Osteocyte (in vitro differentiated cells): Measurements from ENCODE around the gene BCL2L12. TPM values are rescaled to one million over a fixed set of nuclear protein-coding genes. Genes with fewer than 3 reads are reported as not detected.

Experiments used
- DNase-seq: peaks from one replicate; pipeline ENCODE4 v3.0.0; 2021; ENCODE audit warnings: mixed read lengths; ENCODE audit not compliant: unreplicated experiment; ENCODE audit errors: extremely low spot score
- H3K27ac Mint-ChIP-seq: one replicate; pipeline ENCODE4 v1.8.0; 2021; ENCODE audit warnings: mild to moderate bottlenecking, mixed read lengths; ENCODE audit not compliant: unreplicated experiment
- H3K27me3 Mint-ChIP-seq: one replicate; pipeline ENCODE4 v1.8.0; 2021; ENCODE audit warnings: mixed read lengths; ENCODE audit not compliant: unreplicated experiment
- H3K36me3 Mint-ChIP-seq: one replicate; pipeline ENCODE4 v1.8.0; 2021; ENCODE audit warnings: mixed read lengths; ENCODE audit not compliant: unreplicated experiment
- H3K4me1 Mint-ChIP-seq: one replicate; pipeline ENCODE4 v1.8.0; 2021; ENCODE audit warnings: mixed read lengths; ENCODE audit not compliant: unreplicated experiment
- H3K4me3 Mint-ChIP-seq: one replicate; pipeline ENCODE4 v1.8.0; 2021; ENCODE audit warnings: mild to moderate bottlenecking, moderate library complexity, mixed read lengths; ENCODE audit not compliant: unreplicated experiment
- H3K9me3 Mint-ChIP-seq: one replicate; pipeline ENCODE4 v1.8.0; 2021; ENCODE audit warnings: mixed read lengths; ENCODE audit not compliant: unreplicated experiment
- CTCF ChIP-seq: fragments of 200-600 bp; sonication (generic); IDR thresholded peaks from 2 replicates; pipeline ENCODE4 v1.5.0; 2021; ENCODE audit warnings: antibody characterized with exemption, mild to moderate bottlenecking, moderate library complexity
- total RNA-seq: library from RNA; stranded (reverse); gene quantifications from 2 replicates; pipeline ENCODE4 v1.2.1, GENCODE V29; 2021

The BCL2L12 gene
- total RNA-seq, 1 donor from 2014 or later: 29.3 TPM

GRCh38 chr19:49645592-49645991 is 20.1 kb upstream of the BCL2L12 start:
- Mint-ChIP-seq H3K27me3 (no peaks in the 10 kb centered on the region), H3K9me3 (no peaks in the 10 kb centered on the region), H3K36me3 (peaks cover 21% of the 10 kb centered on the region), H3K4me3 (no peak overlapping the region), H3K4me1 (peaks cover 32% of the 10 kb centered on the region), H3K27ac (no peak overlapping the region)
- no peak for DNase-seq
- TF ChIP-seq CTCF: no peak

GRCh38 chr19:49645995-49646394 is 19.7 kb upstream of the BCL2L12 start:
- TF ChIP-seq CTCF: no peak
- Mint-ChIP-seq H3K9me3 (no peaks in the 10 kb centered on the region), H3K4me3 (no peak overlapping the region), H3K27ac (no peak overlapping the region), H3K4me1 (peaks cover 28% of the 10 kb centered on the region), H3K36me3 (peaks cover 21% of the 10 kb centered on the region), H3K27me3 (no peaks in the 10 kb centered on the region)
- no peak for DNase-seq

GRCh38 chr19:49646586-49646985 is 19.1 kb upstream of the BCL2L12 start:
- no peak for DNase-seq
- H3K9me3 Mint-ChIP-seq: no peaks in the 10 kb centered on the region
- TF ChIP-seq CTCF: no peak
- H3K36me3 Mint-ChIP-seq: peaks cover 21% of the 10 kb centered on the region
- peaks cover 22% of the 10 kb centered on the region for H3K4me1 Mint-ChIP-seq
- H3K27ac Mint-ChIP-seq: peak overlapping the region; percentile 52
- no peaks in the 10 kb centered on the region for H3K27me3 Mint-ChIP-seq
- no peak overlapping the region for H3K4me3 Mint-ChIP-seq

DNA sequence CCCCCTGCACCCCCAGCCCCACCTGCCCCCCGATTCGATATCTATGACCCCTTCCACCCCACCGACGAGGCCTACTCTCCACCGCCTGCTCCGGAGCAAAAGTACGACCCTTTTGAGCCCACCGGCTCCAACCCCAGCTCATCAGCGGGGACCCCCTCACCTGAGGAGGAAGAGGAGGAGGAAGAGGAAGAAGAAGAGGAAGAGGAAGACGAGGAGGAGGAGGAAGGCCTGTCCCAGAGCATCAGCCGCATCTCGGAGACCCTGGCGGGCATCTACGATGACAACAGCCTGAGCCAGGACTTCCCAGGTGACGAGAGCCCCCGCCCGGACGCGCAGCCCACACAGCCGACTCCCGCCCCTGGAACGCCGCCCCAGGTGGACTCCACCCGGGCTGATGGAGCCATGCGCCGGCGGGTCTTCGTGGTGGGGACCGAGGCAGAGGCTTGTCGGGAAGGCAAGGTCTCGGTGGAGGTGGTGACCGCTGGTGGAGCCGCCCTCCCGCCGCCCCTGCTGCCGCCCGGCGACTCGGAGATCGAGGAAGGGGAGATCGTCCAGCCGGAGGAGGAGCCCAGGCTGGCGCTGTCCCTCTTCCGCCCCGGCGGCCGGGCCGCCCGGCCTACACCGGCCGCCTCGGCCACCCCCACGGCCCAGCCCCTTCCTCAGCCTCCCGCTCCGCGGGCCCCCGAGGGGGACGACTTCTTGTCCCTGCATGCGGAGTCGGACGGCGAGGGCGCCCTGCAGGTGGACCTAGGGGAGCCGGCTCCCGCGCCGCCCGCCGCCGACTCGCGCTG is 14.5 kb upstream of the BCL2L12 start:
- H3K4me1 Mint-ChIP-seq: no peaks in the 10 kb centered on the region
- H3K9me3 Mint-ChIP-seq: no peaks in the 10 kb centered on the region
- TF ChIP-seq CTCF: no peak
- no peak overlapping the region for H3K4me3 Mint-ChIP-seq
- H3K27ac Mint-ChIP-seq: no peak overlapping the region
- H3K27me3 Mint-ChIP-seq: no peaks in the 10 kb centered on the region
- DNase-seq: no peak
- H3K36me3 Mint-ChIP-seq: peaks cover 28% of the 10 kb centered on the region

DNA sequence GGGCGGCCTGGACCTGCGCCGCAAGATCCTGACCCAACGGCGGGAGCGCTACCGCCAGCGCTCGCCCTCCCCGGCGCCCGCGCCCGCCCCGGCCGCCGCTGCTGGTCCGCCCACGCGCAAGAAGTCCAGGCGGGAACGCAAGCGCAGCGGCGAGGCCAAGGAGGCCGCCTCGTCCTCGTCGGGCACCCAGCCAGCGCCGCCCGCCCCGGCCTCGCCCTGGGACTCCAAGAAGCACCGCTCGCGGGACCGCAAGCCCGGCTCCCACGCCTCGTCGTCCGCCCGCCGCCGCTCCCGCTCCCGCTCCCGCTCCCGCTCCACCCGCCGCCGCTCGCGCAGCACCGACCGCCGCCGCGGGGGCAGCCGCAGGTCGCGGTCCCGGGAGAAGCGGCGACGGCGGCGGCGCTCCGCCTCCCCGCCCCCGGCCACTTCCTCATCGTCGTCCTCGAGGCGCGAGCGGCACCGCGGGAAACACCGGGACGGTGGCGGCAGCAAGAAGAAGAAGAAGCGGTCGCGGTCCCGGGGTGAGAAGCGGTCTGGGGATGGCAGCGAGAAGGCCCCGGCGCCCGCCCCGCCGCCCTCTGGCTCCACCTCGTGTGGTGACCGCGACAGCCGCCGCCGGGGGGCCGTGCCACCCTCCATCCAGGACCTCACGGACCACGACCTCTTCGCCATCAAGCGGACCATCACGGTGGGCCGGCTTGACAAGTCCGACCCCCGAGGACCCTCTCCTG is 13.7 kb upstream of the BCL2L12 start:
- Mint-ChIP-seq H3K9me3 (no peaks in the 10 kb centered on the region), H3K36me3 (peaks cover 24% of the 10 kb centered on the region), H3K4me3 (no peak overlapping the region), H3K27ac (no peak overlapping the region), H3K27me3 (no peaks in the 10 kb centered on the region), H3K4me1 (no peaks in the 10 kb centered on the region)
- TF ChIP-seq CTCF: no peak
- DNase-seq: no peak
